Stomach (tissue), 9 donors: ENCODE data around the gene CXCL14. TPM values are rescaled to one million over a fixed set of nuclear protein-coding genes. Genes with fewer than 3 reads are reported as not detected.

ENCODE experiments used
- DNase-seq, 2 donors: peaks; one replicate each; pipeline versions ENCODE4 v3.0.0 to v3.0.0-alpha.2; 2013 to 2019
- H3K27ac ChIP-seq, 5 donors: fragments of 200-600 bp in 4 of 5; sonication (generic) in 4 of 5; one replicate each; pipeline ENCODE4 v1.5.1; 2013 to 2019; ENCODE audit warnings: mild to moderate bottlenecking in 1 of 5, moderate library complexity in 1 of 5
- H3K27me3 ChIP-seq, 3 donors: fragments of 200-600 bp; sonication (generic); one replicate each; pipeline ENCODE4 v1.5.1; 2017 to 2019; ENCODE audit warnings: mixed run types in 1 of 3
- H3K36me3 ChIP-seq, 4 donors: fragments of 200-600 bp; sonication (generic); 1 replicate in 3 of 4; 2 replicates in 1 of 4; pipeline ENCODE4 v1.5.1; 2016 to 2019
- H3K4me1 ChIP-seq, 4 donors: fragments of 200-600 bp; sonication (generic); one replicate each; pipeline ENCODE4 v1.5.1; 2016 to 2019
- H3K4me3 ChIP-seq, 4 donors: fragments of 200-600 bp; sonication (generic) in 3 of 4; one replicate each; pipeline ENCODE4 v1.5.1; 2016 to 2019; ENCODE audit warnings: mild to moderate bottlenecking in 1 of 4
- H3K9me3 ChIP-seq, 4 donors: fragments of 200-600 bp; sonication (generic); one replicate each; pipeline ENCODE4 v1.5.1; 2016 to 2019
- EP300 ChIP-seq: sonication (generic); formaldehyde crosslinking; IDR thresholded peaks from one replicate; pipeline ENCODE4 v1.6.1; 2017; ENCODE audit warnings: antibody characterized with exemption
- POLR2A ChIP-seq, 4 donors: fragments of 450-650 bp; IDR thresholded peaks; one replicate each; pipeline ENCODE4 v1.6.1; 2016; ENCODE audit warnings: antibody characterized with exemption in 4 of 4, control low read depth in 2 of 4, mild to moderate bottlenecking in 1 of 4, moderate library complexity in 1 of 4
- POLR2AphosphoS5 ChIP-seq, 3 donors: sonication (generic); formaldehyde crosslinking; IDR thresholded peaks; one replicate each; pipeline ENCODE4 v1.6.1; 2016; ENCODE audit warnings: antibody characterized with exemption in 3 of 3
- WGBS, 5 donors: extraction: QIAGEN DNeasy Blood & Tissue Kit in 3 of 5; methylation state at CpG; one replicate each; pipeline versions ENCODE4 v1.1.5 to v1.1.7; 2013 to 2018; 5-methylcytosine and 5-hydroxymethylcytosine counted together
- intact Hi-C: fragments of 100-400 bp; cut with DNase I; formaldehyde crosslinking; loops from one replicate; pipeline ENCODE4 v1.15.1; 2023; ENCODE audit warnings: low total_unique reads
- polyA plus RNA-seq, 3 donors: library from polyadenylated mRNA; stranded (reverse); fragments of 200-250 nt; gene quantifications; one replicate each; pipeline ENCODE4 v1.2.3, GENCODE V29; 2013
- total RNA-seq, 5 donors: library from RNA; depleted of rRNA; stranded (reverse); fragments of >200 nt; gene quantifications; one replicate each; pipeline versions ENCODE4 v1.1.0 to v1.2.3, GENCODE V29; 2014 to 2016
- TF ChIP-seq, protein P1 (sequence below), 7 experiments: fragments of 450-650 bp in 4 of 7; fragments of 200-600 bp in 3 of 7; sonication (generic) in 3 of 7; IDR thresholded peaks; one replicate each; pipeline ENCODE4 v1.5.1; 2016 to 2019; ENCODE audit warnings: antibody characterized with exemption in 7 of 7, control low read depth in 2 of 7, mild to moderate bottlenecking in 1 of 7
- donor health status: healthy with polysubstance abuse.
- donor health status: Bipolar disorder and iron deficiency.
- donor health status: healthy.

CXCL14 gene
- total and polyA plus RNA-seq, 8 donors = 12.7 to 82.0 (median 32.1) TPM; not detected in 2

DNA sequence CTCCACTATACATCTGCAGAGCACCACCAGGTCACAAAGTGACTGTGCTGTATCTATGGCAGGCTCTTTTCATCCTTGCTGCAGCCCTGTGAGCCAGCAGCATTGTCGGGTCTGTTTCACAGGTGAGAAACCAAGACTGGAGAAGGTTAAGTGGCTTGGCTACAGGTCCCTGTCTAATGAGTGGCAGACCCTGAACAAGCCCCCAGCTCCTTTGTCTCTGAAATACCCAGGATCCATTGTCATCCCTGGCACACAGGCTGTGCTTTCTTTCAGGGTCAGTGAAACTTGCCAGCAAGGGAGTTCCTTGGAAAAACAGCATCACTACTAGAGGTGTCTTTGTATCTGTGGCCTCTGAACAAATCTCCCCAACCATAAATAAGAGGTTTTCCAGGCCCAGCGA lies 27.6 kb upstream of the CXCL14 start:
- TF ChIP-seq EP300 = no peak
- no peak for TF ChIP-seq POLR2AphosphoS5 (IDR thresholded peaks at IDR 0.05)
- TF ChIP-seq, protein P1, sequence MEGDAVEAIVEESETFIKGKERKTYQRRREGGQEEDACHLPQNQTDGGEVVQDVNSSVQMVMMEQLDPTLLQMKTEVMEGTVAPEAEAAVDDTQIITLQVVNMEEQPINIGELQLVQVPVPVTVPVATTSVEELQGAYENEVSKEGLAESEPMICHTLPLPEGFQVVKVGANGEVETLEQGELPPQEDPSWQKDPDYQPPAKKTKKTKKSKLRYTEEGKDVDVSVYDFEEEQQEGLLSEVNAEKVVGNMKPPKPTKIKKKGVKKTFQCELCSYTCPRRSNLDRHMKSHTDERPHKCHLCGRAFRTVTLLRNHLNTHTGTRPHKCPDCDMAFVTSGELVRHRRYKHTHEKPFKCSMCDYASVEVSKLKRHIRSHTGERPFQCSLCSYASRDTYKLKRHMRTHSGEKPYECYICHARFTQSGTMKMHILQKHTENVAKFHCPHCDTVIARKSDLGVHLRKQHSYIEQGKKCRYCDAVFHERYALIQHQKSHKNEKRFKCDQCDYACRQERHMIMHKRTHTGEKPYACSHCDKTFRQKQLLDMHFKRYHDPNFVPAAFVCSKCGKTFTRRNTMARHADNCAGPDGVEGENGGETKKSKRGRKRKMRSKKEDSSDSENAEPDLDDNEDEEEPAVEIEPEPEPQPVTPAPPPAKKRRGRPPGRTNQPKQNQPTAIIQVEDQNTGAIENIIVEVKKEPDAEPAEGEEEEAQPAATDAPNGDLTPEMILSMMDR (IDR thresholded peaks at IDR 0.05) = no peak
- no peak for TF ChIP-seq POLR2A (IDR thresholded peaks at IDR 0.05)
- no peaks in the 10 kb centered on the region for H3K36me3 ChIP-seq
- H3K9me3 ChIP-seq = no peaks in the 10 kb centered on the region
- intact Hi-C loops = no loop called here
- H3K27me3 ChIP-seq = no peaks in the 10 kb centered on the region
- DNase-seq = no peak
- whole genome bisulfite sequencing, 5 donors = 67 to 92% (median 86%) methylated on average over 2 of the region's 2 CpGs
- H3K27ac ChIP-seq = no peak overlapping the region
- no peaks in the 10 kb centered on the region for H3K4me1 ChIP-seq
- no peak overlapping the region for H3K4me3 ChIP-seq

DNA sequence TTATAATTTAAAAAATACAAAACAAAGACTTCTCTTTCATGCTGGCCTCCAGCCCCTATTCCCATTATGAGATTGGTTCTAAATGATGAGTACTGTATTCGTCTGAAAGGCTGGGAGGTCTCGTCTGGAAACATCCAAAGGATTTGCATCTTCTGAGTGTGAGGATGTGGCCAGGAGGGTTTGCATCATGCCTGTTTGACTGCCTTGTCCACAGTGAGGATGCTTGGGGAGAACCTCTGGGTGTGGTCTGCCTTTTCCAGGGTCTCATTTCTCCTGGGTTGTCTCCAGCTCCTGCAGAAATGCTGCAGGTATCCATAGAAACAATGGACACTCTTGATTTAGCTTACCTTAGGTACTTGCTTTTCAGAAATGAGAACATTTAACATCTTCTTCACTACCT lies 26.4 kb upstream of the CXCL14 start:
- Histone ChIP-seq H3K4me1 (no peaks in the 10 kb centered on the region), H3K4me3 (no peak overlapping the region), H3K9me3 (no peaks in the 10 kb centered on the region), H3K36me3 (no peaks in the 10 kb centered on the region), H3K27ac (no peak overlapping the region), H3K27me3 (no peaks in the 10 kb centered on the region)
- WGBS, 5 donors = 76 to 86% (median 80%) methylated on average over 2 of the region's 2 CpGs
- TF ChIP-seq, protein P1 (IDR thresholded peaks at IDR 0.05) = no peak
- TF ChIP-seq POLR2AphosphoS5 (IDR thresholded peaks at IDR 0.05) = no peak
- TF ChIP-seq EP300 = no peak
- no peak for TF ChIP-seq POLR2A (IDR thresholded peaks at IDR 0.05)
- DNase-seq = no peak
- intact Hi-C loops = no loop called here

DNA sequence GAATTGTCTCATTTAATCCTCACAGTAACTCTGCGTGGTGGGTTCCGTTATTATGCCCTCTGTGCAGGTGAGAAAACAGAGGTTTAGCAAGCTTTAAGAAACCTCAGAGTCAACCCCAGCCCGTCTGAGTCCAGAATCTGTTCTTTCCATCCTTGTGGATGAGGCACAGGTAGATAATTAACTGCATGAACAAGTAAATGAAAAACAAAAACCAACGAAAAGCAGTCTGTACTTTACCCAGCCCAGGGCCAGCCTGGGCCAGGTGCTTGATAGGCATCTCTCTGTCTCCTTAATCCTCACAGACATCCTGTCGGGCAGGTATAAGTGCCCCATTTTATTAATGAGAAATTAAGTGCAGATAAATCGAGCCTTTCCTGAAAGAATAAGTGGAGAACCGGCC lies 25.3 kb upstream of the CXCL14 start:
- Histone ChIP-seq H3K36me3 (no peaks in the 10 kb centered on the region), H3K27me3 (no peaks in the 10 kb centered on the region), H3K4me3 (no peak overlapping the region), H3K4me1 (no peaks in the 10 kb centered on the region), H3K9me3 (no peaks in the 10 kb centered on the region), H3K27ac (no peak overlapping the region)
- intact Hi-C loops = no loop called here
- DNase-seq = no peak
- WGBS, 5 donors = 58 to 81% (median 65%) methylated on average over 7 of the region's 7 CpGs
- TF ChIP-seq POLR2A (IDR thresholded peaks at IDR 0.05) (no peak), POLR2AphosphoS5 (IDR thresholded peaks at IDR 0.05) (no peak), EP300 (no peak)
- TF ChIP-seq, protein P1 (IDR thresholded peaks at IDR 0.05) = no peak

DNA sequence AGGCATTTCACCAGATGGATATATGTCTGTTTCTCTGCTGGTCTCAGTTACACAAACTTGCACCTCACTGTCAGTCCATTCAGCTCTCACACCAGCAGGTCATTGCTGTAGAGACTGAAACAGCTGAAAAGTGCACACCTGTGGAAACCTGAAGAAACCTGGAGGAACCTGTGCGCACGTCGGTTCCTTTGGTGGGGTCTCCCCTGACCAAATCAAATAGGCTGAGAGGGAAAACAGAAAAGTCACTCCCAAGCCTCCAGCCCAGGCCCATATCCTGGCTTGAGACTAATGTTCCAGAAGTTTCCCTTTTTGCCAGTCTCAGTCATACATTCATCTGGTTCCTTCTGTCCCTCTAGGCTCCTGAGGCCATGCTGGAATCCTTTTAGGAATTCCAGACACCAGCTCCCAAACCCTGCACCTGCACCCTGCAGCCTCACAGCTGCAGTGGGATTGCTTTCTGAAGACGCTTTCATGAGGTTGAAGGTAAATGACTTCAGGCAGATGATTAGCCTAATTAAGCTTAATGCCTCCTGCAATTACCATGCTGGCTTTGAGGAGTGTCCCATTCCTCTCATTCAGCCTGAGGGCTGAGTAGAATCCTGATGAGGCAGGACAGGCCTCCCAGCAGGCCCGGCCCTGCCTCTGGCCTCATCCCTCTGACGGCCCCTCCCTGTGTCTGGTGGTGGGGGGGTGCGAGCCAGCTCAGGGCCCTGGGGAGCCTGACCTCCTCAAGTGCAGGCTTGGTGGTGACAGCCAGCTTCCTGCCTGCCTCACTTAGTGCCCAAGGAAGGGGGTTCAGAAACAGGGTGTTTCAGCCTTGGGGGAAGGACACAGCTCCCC lies 24.3 kb upstream of the CXCL14 start:
- Histone ChIP-seq H3K27me3 (no peaks in the 10 kb centered on the region), H3K9me3 (no peaks in the 10 kb centered on the region), H3K4me1 (no peaks in the 10 kb centered on the region), H3K27ac (no peak overlapping the region), H3K4me3 (no peak overlapping the region), H3K36me3 (no peaks in the 10 kb centered on the region)
- WGBS, 5 donors = 73 to 92% (median 82%) methylated on average over 4 to 7 of the region's 7 CpGs
- intact Hi-C loops = no loop called here
- no peak for DNase-seq
- TF ChIP-seq POLR2A (IDR thresholded peaks at IDR 0.05) (no peak), EP300 (no peak), POLR2AphosphoS5 (IDR thresholded peaks at IDR 0.05) (no peak)
- TF ChIP-seq, protein P1 (IDR thresholded peaks at IDR 0.05) = no peak
